Right atrium auricular region (tissue), 2 donors: Measurements from ENCODE around the gene EPX. TPM values are rescaled to one million over a fixed set of nuclear protein-coding genes. Genes with fewer than 3 reads are reported as not detected.

Source experiments
- DNase-seq: peaks from one replicate; pipeline ENCODE4 v3.0.0-alpha.2; 2019; ENCODE audit warnings: low spot score
- H3K27ac ChIP-seq, 2 donors: fragments of 200-600 bp; sonication (generic); 1 replicate in 1 of 2; 2 replicates in 1 of 2; pipeline ENCODE4 v1.5.1; 2016 to 2019
- H3K27me3 ChIP-seq, 2 donors: fragments of 200-600 bp; sonication (generic); one replicate each; pipeline versions ENCODE4 v1.5.1 to v1.6.0; 2017 to 2019
- H3K36me3 ChIP-seq: fragments of 200-600 bp; sonication (generic); one replicate; pipeline ENCODE4 v1.5.1; 2016
- H3K4me1 ChIP-seq, 2 donors: fragments of 200-600 bp; sonication (generic); one replicate each; pipeline versions ENCODE4 v1.5.1 to v1.6.0; 2017 to 2019
- H3K4me3 ChIP-seq, 2 donors: fragments of 200-600 bp; sonication (generic); 1 replicate in 1 of 2; 2 replicates in 1 of 2; pipeline ENCODE4 v1.5.1; 2017 to 2019; ENCODE audit warnings: mild to moderate bottlenecking in 1 of 2, moderate library complexity in 1 of 2
- H3K9me3 ChIP-seq, 2 donors: fragments of 200-600 bp; sonication (generic); one replicate each; pipeline ENCODE4 v1.5.1; 2019
- total RNA-seq, 2 donors: library from RNA; depleted of rRNA; stranded (reverse); fragments of >200 nt; gene quantifications; one replicate each; pipeline ENCODE4 v1.1.0, GENCODE V29; 2016
- TF ChIP-seq, protein P1 (sequence below), 2 donors: fragments of 200-600 bp; sonication (generic); IDR thresholded peaks; one replicate each; pipeline ENCODE4 v1.5.1; 2019; ENCODE audit warnings: antibody characterized with exemption in 2 of 2

EPX gene
- total RNA-seq, 2 donors from 2014 or later = not detected

DNA sequence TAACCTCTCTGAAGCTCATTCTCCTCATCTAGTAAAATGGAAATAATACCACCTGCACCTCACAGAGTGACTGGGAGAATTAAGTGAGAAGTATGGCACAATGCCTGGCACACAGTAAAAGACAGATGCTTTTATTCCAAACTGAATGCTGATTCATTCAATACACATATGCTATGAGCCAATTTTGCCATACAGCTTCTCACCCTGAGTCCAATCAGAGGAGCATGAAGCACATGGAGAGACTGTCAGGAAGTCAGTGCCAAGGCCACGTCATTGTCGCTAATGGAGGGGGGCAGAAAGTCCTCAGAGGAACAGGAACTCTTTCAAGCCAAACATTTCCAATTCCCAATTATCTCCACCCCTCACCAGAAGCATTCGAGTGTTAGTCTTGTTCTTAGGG is 14.9 kb downstream of the EPX start:
- no peak overlapping the region for H3K27ac ChIP-seq
- TF ChIP-seq, protein P1, sequence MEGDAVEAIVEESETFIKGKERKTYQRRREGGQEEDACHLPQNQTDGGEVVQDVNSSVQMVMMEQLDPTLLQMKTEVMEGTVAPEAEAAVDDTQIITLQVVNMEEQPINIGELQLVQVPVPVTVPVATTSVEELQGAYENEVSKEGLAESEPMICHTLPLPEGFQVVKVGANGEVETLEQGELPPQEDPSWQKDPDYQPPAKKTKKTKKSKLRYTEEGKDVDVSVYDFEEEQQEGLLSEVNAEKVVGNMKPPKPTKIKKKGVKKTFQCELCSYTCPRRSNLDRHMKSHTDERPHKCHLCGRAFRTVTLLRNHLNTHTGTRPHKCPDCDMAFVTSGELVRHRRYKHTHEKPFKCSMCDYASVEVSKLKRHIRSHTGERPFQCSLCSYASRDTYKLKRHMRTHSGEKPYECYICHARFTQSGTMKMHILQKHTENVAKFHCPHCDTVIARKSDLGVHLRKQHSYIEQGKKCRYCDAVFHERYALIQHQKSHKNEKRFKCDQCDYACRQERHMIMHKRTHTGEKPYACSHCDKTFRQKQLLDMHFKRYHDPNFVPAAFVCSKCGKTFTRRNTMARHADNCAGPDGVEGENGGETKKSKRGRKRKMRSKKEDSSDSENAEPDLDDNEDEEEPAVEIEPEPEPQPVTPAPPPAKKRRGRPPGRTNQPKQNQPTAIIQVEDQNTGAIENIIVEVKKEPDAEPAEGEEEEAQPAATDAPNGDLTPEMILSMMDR (IDR thresholded peaks at IDR 0.05) = no peak
- no peak for DNase-seq
- H3K36me3 ChIP-seq = peaks cover 48% of the 10 kb centered on the region
- no peak overlapping the region for H3K4me3 ChIP-seq
- no peaks in the 10 kb centered on the region for H3K4me1 ChIP-seq
- H3K9me3 ChIP-seq = no peaks in the 10 kb centered on the region
- H3K27me3 ChIP-seq = no peaks in the 10 kb centered on the region

DNA sequence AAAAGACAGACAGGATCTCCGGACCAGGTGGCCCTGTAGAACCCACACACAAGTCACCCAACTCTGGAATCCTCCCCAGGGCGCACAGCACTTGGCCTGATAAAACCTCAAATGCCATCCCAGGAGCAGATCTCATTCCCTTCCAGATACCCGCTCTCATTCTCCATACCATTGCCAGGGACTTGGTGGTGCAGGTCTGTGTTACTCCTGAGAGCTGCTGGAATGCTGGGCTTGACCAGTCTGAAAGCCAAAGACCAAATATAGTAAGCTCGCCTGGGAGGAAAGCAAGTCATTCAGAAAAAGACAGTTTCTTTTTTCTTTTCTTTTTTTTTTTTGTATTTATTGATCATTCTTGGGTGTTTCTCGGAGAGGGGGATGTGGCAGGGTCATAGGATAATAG is 15.8 kb downstream of the EPX start:
- Histone ChIP-seq H3K27me3 (no peaks in the 10 kb centered on the region), H3K4me1 (no peaks in the 10 kb centered on the region), H3K27ac (no peak overlapping the region), H3K9me3 (no peaks in the 10 kb centered on the region), H3K4me3 (no peak overlapping the region), H3K36me3 (peaks cover 52% of the 10 kb centered on the region)
- TF ChIP-seq, protein P1 (IDR thresholded peaks at IDR 0.05) = no peak
- DNase-seq = no peak

DNA sequence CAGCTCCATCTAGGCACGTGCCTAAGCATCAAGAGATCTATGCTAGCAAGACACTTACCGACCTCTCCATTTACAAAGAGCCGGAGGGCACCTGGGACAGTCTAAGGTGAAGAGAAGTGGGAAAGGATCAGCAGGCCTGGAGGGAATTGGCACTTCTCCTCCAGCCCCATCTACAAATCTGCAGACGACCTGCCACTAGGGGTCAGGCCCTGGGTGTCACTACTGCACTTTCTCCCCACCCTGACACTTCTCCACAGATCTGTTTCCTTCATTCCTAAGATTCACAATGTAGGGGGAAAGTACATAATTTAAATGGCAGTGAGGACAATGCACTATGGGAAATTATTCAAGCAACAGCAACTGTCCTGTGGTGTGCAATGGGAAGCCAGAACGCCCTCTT is 18.4 kb downstream of the EPX start:
- TF ChIP-seq, protein P1 (IDR thresholded peaks at IDR 0.05) = no peak
- no peaks in the 10 kb centered on the region for H3K27me3 ChIP-seq
- H3K9me3 ChIP-seq = no peaks in the 10 kb centered on the region
- peaks cover 60% of the 10 kb centered on the region for H3K36me3 ChIP-seq
- H3K4me1 ChIP-seq = no peaks in the 10 kb centered on the region
- H3K27ac ChIP-seq = no peak overlapping the region
- no peak overlapping the region for H3K4me3 ChIP-seq
- no peak for DNase-seq

- DNase-seq = no peak
- Histone ChIP-seq H3K9me3 (no peaks in the 10 kb centered on the region), H3K4me3 (no peak overlapping the region), H3K36me3 (peaks cover 30% of the 10 kb centered on the region), H3K27me3 (no peaks in the 10 kb centered on the region), H3K27ac (no peak overlapping the region), H3K4me1 (peaks cover 0 to 8% of the 10 kb centered on the region in 2 donors)
- TF ChIP-seq, protein P1 (IDR thresholded peaks at IDR 0.05) = no peak
Observed at GRCh38 chr17:58215685-58216084, 23.2 kb downstream of the EPX start.

DNA sequence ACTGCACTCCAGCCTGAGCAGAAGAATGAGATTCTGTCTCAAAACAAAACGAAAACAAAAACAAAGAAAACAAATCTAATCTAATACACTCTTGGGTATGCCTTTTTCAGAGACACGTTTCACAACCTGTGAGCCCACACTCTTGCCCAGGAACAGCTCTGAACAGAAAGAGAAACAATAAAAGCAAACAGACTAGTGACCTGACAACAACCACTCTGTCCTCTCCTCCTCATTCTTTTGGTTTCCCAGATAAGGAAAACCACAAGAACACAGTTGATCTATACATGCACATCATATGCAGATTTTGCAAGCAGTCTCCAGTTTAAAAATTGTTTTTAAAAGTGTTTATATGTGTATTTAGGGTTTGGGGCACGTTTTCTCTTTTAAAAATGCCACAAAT is 25.2 kb downstream of the EPX start:
- TF ChIP-seq, protein P1 (IDR thresholded peaks at IDR 0.05) = no peak
- peaks cover 13% of the 10 kb centered on the region for H3K36me3 ChIP-seq

More for the DNA sequence above, 25.2 kb downstream of the EPX start:
- Histone ChIP-seq H3K27me3 (no peaks in the 10 kb centered on the region), H3K4me3 (no peak overlapping the region), H3K27ac (no peak overlapping the region), H3K4me1 (peaks cover 0 to 8% of the 10 kb centered on the region in 2 donors), H3K9me3 (no peaks in the 10 kb centered on the region)
- DNase-seq = no peak
